Neural cell (in vitro differentiated cells): ENCODE data around the gene HECW1. TPM values are rescaled to one million over a fixed set of nuclear protein-coding genes. Genes with fewer than 3 reads are reported as not detected.

ENCODE experiments used
- H2AFZ ChIP-seq: fragments of 200-600, 300-800 bp; sonication (generic), shearing (Covaris generic); 2 replicates; pipeline ENCODE4 v1.6.0; 2014; ENCODE audit warnings: low read depth, mild to moderate bottlenecking, antibody characterized with exemption, low read length, moderate library complexity
- H3F3A ChIP-seq: fragments of 200-600 bp; shearing (Covaris generic); 2 replicates; pipeline ENCODE4 v1.6.1; 2016; ENCODE audit warnings: mild to moderate bottlenecking, moderate library complexity, mixed read lengths, antibody characterized with exemption, low read length; ENCODE audit not compliant: insufficient read depth, poor library complexity, severe bottlenecking
- H3K27ac ChIP-seq: fragments of 200-600, 300-800 bp; sonication (generic), shearing (Covaris generic); 2 replicates; pipeline ENCODE4 v1.5.1; 2014; ENCODE audit warnings: mild to moderate bottlenecking, low read length, moderate library complexity
- H3K27me3 ChIP-seq: fragments of 300-800, 200-600 bp; sonication (generic), shearing (Covaris generic); 2 replicates; pipeline ENCODE4 v1.6.0; 2014; ENCODE audit warnings: mild to moderate bottlenecking, low read depth, low read length, moderate library complexity; ENCODE audit not compliant: insufficient read depth
- H3K36me3 ChIP-seq: fragments of 300-800, 200-600 bp; sonication (generic), shearing (Covaris generic); 2 replicates; pipeline ENCODE4 v1.5.1; 2014; ENCODE audit warnings: mild to moderate bottlenecking, antibody characterized with exemption, low read length, moderate library complexity; ENCODE audit not compliant: insufficient read depth
- H3K4me2 ChIP-seq: fragments of 300-800, 200-600 bp; sonication (generic), shearing (Covaris generic); 2 replicates; pipeline ENCODE4 v1.6.0; 2014; ENCODE audit warnings: mild to moderate bottlenecking, low read length
- H3K4me3 ChIP-seq: fragments of 300-800, 200-600 bp; sonication (generic), shearing (Covaris generic); 2 replicates; pipeline ENCODE4 v1.5.1; 2014; ENCODE audit warnings: mild to moderate bottlenecking, low read length, moderate library complexity
- H3K79me2 ChIP-seq: fragments of 200-600 bp; shearing (Covaris generic); replicated peaks from 2 replicates; pipeline ENCODE4 v1.6.0; 2014; ENCODE audit warnings: mild to moderate bottlenecking, low read length, moderate library complexity; ENCODE audit not compliant: insufficient read depth
- H3K9ac ChIP-seq: fragments of 300-800, 200-600 bp; sonication (generic), shearing (Covaris generic); 2 replicates; pipeline ENCODE4 v1.6.1; 2016; ENCODE audit warnings: mild to moderate bottlenecking, low read length, mixed read lengths
- H3K9me2 ChIP-seq: fragments of 200-600 bp; shearing (Covaris generic); 2 replicates; pipeline ENCODE4 v1.6.1; 2016; ENCODE audit warnings: mild to moderate bottlenecking, low read length, mixed read lengths; ENCODE audit not compliant: insufficient read depth
- H3K9me3 ChIP-seq: fragments of 200-600, 300-800 bp; sonication (generic), shearing (Covaris generic); 2 replicates; pipeline ENCODE4 v1.6.1; 2016; ENCODE audit warnings: mild to moderate bottlenecking, mixed run types, low read length, moderate library complexity, mixed read lengths
- H4K20me1 ChIP-seq: fragments of 200-600 bp; shearing (Covaris generic); 2 replicates; pipeline ENCODE4 v1.6.1; 2016; ENCODE audit warnings: mild to moderate bottlenecking, mixed run types; ENCODE audit not compliant: insufficient read depth
- CTCF ChIP-seq: fragments of 450-650 bp; IDR thresholded peaks from 2 replicates; pipeline ENCODE4 v1.5.1; 2014; ENCODE audit warnings: antibody characterized with exemption, mild to moderate bottlenecking, moderate library complexity; ENCODE audit not compliant: poor library complexity, severe bottlenecking
- EP300 ChIP-seq: fragments of 450-650 bp; conservative IDR thresholded peaks from 2 replicates; pipeline ENCODE4 v1.6.1; 2014; ENCODE audit warnings: antibody characterized with exemption, mild to moderate bottlenecking, moderate library complexity; ENCODE audit not compliant: poor library complexity, severe bottlenecking
- EZH2 ChIP-seq: fragments of 200-600, 300-800 bp; shearing (Covaris generic), sonication (generic); IDR thresholded peaks from 2 replicates; pipeline ENCODE4 v1.6.1; 2014; ENCODE audit warnings: antibody characterized with exemption, low read length, borderline replicate concordance, mild to moderate bottlenecking; ENCODE audit not compliant: insufficient read depth, poor library complexity, severe bottlenecking
- MXI1 ChIP-seq: fragments of 450-650 bp; conservative IDR thresholded peaks from 2 replicates; pipeline ENCODE4 v1.6.1; 2014; ENCODE audit warnings: antibody characterized with exemption, mild to moderate bottlenecking; ENCODE audit not compliant: poor library complexity, severe bottlenecking
- POLR2AphosphoS5 ChIP-seq: IDR thresholded peaks from 2 replicates; pipeline ENCODE4 v1.6.1; 2012
- RAD21 ChIP-seq: fragments of 450-650 bp; conservative IDR thresholded peaks from 2 replicates; pipeline ENCODE4 v1.6.1; 2014; ENCODE audit warnings: antibody characterized with exemption, mild to moderate bottlenecking, moderate library complexity
- SMC3 ChIP-seq: fragments of 450-650 bp; conservative IDR thresholded peaks from 2 replicates; pipeline ENCODE4 v1.6.1; 2014; ENCODE audit warnings: antibody characterized with exemption, mild to moderate bottlenecking, moderate library complexity; ENCODE audit not compliant: poor library complexity
- TAF1 ChIP-seq: IDR thresholded peaks from 2 replicates; pipeline ENCODE4 v1.6.1; 2012; ENCODE audit warnings: low read depth
- polyA plus RNA-seq: library from polyadenylated mRNA; depleted of rRNA; stranded (reverse); fragments of >200 nt; gene quantifications from 2 replicates; pipeline ENCODE4 v1.2.3, GENCODE V29; 2014
- TF ChIP-seq, protein P1 (sequence below): IDR thresholded peaks from 2 replicates; pipeline ENCODE4 v1.6.1; 2012; ENCODE audit warnings: borderline replicate concordance

The HECW1 gene
- polyA plus RNA-seq, 1 donor from 2014 or later: 13.8 TPM

DNA sequence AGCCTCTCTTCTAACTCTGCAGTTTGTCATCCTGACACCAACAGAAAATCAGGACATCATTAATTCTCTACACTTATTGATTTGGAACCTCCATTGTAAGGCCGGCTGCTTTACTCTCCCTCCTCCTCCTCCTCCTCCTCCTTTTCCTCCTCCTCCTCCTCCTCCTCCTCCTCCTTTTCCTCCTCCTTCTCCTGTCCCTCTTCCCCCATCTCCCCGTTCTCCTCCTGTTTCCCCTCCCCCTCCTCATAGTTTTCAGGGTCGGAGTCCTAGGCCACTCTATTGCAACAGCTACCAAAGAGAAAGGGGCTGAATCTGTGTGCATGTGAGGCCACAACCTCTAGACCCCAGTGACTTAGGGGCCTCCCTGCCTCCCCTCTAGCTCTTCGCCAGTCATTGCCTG is 136.1 kb downstream of the HECW1 start:
- no peak overlapping the region for H3K27ac ChIP-seq

GRCh38 chr7:43248961-43249822 is 136.7 kb downstream of the HECW1 start:
- H3K27ac ChIP-seq: no peak overlapping the region
- no peak overlapping the region for H2AFZ ChIP-seq
- TF ChIP-seq SMC3: no peak
- TF ChIP-seq EP300: no peak
- no peak for TF ChIP-seq MXI1
- TF ChIP-seq POLR2AphosphoS5: no peak
- no peak for TF ChIP-seq EZH2
- no peak for TF ChIP-seq TAF1
- no peak for TF ChIP-seq CTCF
- no peak for TF ChIP-seq RAD21

More for the DNA sequence above, 136.1 kb downstream of the HECW1 start:
- Histone ChIP-seq H3K4me2 (no peak overlapping the region), H3K36me3 (peaks cover 5% of the 10 kb centered on the region), H3K9me3 (no peaks in the 10 kb centered on the region), H3K79me2 (no peaks in the 10 kb centered on the region), H3K9ac (no peak overlapping the region), H4K20me1 (no peaks in the 10 kb centered on the region), H3K27me3 (no peaks in the 10 kb centered on the region), H2AFZ (no peak overlapping the region), H3F3A (no peaks in the 10 kb centered on the region), H3K4me3 (no peak overlapping the region), H3K9me2 (no peaks in the 10 kb centered on the region)
- TF ChIP-seq, protein P1, sequence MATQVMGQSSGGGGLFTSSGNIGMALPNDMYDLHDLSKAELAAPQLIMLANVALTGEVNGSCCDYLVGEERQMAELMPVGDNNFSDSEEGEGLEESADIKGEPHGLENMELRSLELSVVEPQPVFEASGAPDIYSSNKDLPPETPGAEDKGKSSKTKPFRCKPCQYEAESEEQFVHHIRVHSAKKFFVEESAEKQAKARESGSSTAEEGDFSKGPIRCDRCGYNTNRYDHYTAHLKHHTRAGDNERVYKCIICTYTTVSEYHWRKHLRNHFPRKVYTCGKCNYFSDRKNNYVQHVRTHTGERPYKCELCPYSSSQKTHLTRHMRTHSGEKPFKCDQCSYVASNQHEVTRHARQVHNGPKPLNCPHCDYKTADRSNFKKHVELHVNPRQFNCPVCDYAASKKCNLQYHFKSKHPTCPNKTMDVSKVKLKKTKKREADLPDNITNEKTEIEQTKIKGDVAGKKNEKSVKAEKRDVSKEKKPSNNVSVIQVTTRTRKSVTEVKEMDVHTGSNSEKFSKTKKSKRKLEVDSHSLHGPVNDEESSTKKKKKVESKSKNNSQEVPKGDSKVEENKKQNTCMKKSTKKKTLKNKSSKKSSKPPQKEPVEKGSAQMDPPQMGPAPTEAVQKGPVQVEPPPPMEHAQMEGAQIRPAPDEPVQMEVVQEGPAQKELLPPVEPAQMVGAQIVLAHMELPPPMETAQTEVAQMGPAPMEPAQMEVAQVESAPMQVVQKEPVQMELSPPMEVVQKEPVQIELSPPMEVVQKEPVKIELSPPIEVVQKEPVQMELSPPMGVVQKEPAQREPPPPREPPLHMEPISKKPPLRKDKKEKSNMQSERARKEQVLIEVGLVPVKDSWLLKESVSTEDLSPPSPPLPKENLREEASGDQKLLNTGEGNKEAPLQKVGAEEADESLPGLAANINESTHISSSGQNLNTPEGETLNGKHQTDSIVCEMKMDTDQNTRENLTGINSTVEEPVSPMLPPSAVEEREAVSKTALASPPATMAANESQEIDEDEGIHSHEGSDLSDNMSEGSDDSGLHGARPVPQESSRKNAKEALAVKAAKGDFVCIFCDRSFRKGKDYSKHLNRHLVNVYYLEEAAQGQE: no peak
- no peak for TF ChIP-seq RAD21
- TF ChIP-seq CTCF: no peak
- TF ChIP-seq MXI1: no peak
- no peak for TF ChIP-seq EP300
- no peak for TF ChIP-seq EZH2
- no peak for TF ChIP-seq TAF1
- no peak for TF ChIP-seq SMC3
- TF ChIP-seq POLR2AphosphoS5: no peak

More at GRCh38 chr7:43248961-43249822, 136.7 kb downstream of the HECW1 start:
- Histone ChIP-seq H3K27me3 (no peaks in the 10 kb centered on the region), H3K9me3 (no peaks in the 10 kb centered on the region), H3K79me2 (no peaks in the 10 kb centered on the region), H4K20me1 (no peaks in the 10 kb centered on the region), H3K9me2 (no peaks in the 10 kb centered on the region), H3F3A (no peaks in the 10 kb centered on the region), H3K4me3 (no peak overlapping the region), H3K9ac (no peak overlapping the region), H3K36me3 (peaks cover 5% of the 10 kb centered on the region), H3K4me2 (no peak overlapping the region)
